HG02571 (cell line): ENCODE results near the gene FGD3.

Experiments used
- ATAC-seq: cut with Tn5 transposase; IDR thresholded peaks from one replicate; pipeline ENCODE4 v1.9.1; 2021; ENCODE audit warnings: mild to moderate bottlenecking, moderate library complexity; ENCODE audit not compliant: unreplicated experiment

FGD3 gene

GRCh38 chr9:93068956-93069355 is 121.6 kb downstream of the FGD3 start:
- no peak for ATAC-seq

GRCh38 chr9:93071464-93071863 is 124.1 kb downstream of the FGD3 start:
- ATAC-seq: no peak

- ATAC-seq: no peak
Measured at GRCh38 chr9:93072383-93072795, 125.1 kb downstream of the FGD3 start.

GRCh38 chr9:93076101-93076791 is 128.9 kb downstream of the FGD3 start:
- no peak for ATAC-seq

DNA sequence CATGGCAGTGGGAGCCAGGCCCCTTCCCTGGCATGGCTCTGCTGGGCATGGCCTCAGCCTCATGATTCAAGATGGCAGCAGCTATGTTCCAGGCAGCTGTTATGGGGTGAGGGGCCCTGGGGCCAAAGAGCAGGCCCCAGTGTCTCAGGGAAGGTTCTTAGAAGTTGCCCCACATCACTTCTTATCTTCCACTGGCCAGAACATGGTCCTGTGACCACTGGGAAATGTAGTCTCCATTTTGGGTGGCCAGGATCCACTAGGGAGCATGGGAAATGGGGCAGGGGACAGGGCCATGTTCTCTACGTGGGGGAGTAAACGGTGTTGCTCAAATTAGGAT is 129.4 kb downstream of the FGD3 start:
- ATAC-seq: no peak

GRCh38 chr9:93077367-93077766 is 130.0 kb downstream of the FGD3 start:
- ATAC-seq: no peak

GRCh38 chr9:93077811-93078210 is 130.5 kb downstream of the FGD3 start:
- no peak for ATAC-seq

DNA sequence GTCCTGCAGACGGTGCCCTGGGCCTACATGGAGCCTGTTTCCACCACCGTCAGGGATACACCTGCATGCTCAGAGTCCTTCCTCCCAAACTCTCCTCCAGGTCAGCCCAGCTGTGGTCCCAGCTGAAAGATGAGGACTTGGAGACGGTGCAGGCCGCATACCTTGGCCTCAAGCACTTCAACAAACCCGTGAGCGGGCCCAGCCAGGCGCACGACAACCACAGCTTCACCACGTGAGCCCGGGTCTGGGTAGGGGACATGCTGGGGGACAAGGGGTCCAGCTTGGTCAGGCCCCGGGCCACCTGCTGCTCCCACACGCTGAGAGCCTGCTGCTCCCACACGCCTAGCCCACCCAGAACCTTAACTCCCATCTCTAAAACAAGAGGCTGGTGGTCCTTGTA is 132.0 kb downstream of the FGD3 start:
- ATAC-seq: no peak

- no peak for ATAC-seq
Measured at GRCh38 chr9:93080406-93080805, 133.1 kb downstream of the FGD3 start.

DNA sequence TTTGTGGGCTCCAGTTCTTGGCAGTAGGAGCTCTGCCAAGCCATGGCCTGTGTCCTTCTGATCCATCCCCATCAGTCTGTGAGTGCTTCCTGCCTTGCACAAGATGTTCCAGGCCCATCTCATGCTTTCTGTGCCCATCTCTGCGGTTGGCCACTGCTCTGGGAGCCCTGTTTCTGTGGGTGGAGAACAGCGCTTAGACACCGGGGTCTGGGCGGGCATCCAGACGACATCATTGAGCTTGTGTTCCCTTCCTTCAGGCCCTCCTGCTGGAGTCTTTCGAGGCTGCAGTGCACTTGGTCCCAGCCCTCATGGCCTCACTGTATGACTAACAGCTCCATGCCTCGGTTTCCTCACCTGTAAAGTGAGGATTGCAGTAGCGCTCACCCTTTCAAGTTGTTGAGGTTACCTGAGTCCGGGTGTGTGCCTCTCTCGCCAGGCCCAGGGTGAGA is 133.8 kb downstream of the FGD3 start:
- no peak for ATAC-seq

DNA sequence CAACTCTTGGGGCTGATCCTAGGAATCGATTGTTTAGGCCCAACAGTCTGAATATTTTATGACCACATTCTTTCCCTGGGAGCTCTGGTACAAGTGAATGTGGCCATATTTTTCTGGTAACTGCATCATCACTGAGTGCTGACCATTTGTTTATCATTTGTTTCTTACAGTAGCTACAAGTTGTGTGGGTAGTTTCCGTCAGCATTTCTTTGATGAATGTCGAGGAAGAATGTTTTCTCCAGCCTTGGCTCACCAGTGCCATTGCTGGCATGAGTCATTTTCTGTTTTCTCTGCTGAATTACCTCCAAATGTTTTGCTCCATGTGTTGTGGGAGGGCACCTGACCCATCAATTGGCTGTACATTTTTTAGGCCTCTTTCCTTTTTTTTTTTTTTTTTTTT is 134.6 kb downstream of the FGD3 start:
- no peak for ATAC-seq

DNA sequence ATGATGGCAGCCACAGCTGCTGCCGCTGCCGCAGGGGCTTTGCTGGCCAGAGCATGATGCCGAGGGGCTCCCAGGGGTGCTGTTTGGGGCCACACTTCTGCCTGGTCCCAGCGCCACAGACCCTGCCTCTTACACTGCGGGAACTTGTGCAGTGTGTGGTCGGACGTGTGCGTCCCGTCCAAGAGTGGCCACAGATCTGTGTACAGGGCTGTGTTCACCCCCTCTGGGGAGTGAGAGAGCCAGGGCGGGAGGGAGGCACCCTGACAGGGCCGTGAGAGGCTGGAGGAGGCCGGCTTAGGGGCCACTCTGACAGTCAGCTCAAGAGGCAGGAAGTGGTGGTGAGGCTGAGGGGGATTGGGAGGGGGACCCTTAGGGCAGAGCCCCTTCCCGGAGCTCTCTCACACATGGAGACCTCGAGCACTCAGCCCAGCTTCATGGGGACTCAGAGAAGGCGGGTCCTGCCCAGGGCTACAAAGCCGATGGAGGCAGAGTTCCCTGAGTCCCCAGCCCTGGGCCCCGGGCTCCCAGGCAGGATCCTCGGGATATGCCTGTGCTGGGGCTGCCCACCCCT is 135.6 kb downstream of the FGD3 start:
- no peak for ATAC-seq

DNA sequence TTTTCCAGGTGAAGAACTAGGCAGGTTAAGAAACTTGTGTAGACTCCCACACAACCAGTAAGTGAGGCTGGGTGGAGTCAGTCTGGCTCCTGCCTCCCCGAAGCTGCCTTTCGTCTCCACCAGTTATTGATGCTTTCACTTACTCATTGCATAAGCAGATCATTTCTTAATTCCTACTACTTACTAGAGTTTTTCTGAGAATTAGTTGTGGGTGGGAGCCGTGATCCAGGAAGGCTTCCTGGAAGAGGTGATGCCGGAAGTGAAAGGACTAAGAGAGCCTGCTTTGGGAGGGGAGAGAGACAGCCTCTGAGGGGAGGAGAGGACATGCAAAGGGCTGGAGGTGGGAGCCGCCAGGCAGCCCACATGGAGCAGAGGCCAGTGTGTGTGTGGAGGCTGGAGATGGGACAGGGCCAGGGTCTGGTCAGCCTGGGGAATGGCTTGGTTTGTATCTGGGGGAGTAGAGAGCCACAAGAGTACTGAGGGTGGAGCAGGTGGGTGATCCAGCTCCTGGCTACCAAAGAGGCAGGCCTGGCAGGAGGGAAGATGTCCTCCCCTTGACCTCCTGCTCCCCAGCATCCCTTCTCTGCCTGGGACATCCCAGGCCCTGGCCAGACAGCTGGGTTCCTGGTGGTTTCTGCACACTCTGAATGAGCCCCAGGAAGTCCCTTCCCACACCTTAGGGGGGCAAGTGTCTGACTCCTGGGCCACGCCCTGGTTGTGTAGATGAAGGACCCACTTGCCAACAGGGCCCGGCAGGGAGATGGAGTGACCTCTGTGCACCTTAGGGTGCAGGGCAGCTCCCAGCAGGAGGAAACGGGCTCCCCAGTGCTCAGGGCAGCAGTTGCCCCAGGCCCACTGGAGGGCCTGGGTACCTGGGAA is 136.5 kb downstream of the FGD3 start:
- ATAC-seq: no peak

DNA sequence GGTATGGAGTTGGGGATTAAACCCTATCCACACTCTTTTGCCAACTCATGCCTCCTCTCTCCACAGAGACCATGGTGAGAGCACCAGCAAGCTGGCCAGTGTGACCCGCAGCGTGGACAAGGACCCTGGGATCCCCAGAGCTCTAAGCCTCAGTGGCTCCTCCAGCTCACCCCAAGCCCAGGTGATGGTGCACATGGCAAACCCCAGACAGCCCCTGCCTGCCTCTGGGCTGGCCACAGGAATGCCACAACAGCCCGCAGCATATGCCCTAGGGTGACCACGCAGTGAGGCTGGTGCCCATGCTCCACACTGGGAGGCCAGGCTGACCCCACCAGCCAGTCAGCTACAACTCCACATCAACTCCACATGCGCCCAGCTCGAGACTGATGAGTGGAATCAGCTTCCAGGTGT is 137.2 kb downstream of the FGD3 start:
- ATAC-seq: no peak

DNA sequence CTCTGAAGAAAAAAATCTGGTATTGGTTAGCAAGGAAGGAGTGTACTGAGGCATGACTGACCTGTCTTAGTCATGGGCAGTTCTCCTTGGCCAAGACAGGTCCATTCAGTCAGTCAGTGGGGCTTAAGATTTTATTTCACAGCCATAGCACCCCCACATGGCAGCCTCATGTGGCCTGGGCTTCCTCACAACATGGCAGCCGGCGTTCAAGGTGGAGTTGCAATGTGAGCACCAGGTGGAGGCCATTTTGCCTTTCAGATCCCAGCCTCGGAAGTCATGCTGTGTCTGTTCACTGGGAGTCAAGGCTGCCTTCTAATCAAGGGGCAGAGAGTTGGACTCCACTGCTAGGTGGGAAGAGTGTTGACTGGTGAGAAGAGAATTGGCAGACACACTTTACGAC is 138.4 kb downstream of the FGD3 start:
- ATAC-seq: no peak
